HFFc6 (cell line): ENCODE data around the gene KCNIP4. TPM values are rescaled to one million over a fixed set of nuclear protein-coding genes. Genes with fewer than 3 reads are reported as not detected.

Experiments used
- DNase-seq: peaks from one replicate; pipeline ENCODE4 v3.0.0-alpha.2; 2018
- H3K27ac Mint-ChIP-seq: 2 replicates; pipeline ENCODE4 v1.8.0; 2020; ENCODE audit warnings: mild to moderate bottlenecking, mixed read lengths
- H3K27me3 Mint-ChIP-seq: 2 replicates; pipeline ENCODE4 v1.8.0; 2021; ENCODE audit warnings: mild to moderate bottlenecking, moderate library complexity, mixed read lengths; ENCODE audit not compliant: insufficient read depth
- H3K36me3 Mint-ChIP-seq: 2 replicates; pipeline ENCODE4 v1.8.0; 2021; ENCODE audit warnings: low read depth, mixed read lengths
- H3K4me1 Mint-ChIP-seq: 2 replicates; pipeline ENCODE4 v1.8.0; 2020; ENCODE audit warnings: low read depth, mixed read lengths
- H3K4me3 Mint-ChIP-seq: 2 replicates; pipeline ENCODE4 v1.8.0; 2020; ENCODE audit warnings: mild to moderate bottlenecking, moderate library complexity, mixed read lengths
- H3K9me3 Mint-ChIP-seq: 2 replicates; pipeline ENCODE4 v1.8.0; 2020; ENCODE audit warnings: mild to moderate bottlenecking, mixed read lengths
- CTCF ChIP-seq: fragments of 200-600 bp; sonication (generic); IDR thresholded peaks from 2 replicates; pipeline ENCODE4 v1.5.0; 2021; ENCODE audit warnings: antibody characterized with exemption, mild to moderate bottlenecking
- total RNA-seq, 6 experiments: library from RNA; stranded (reverse); fragmentation: NEBNext Ultra II Directional; extraction: Animal tissue kit (Norgen Biotek cat#: 25700); gene quantifications; 2 replicates in 1 of 6; 3 replicates in 5 of 6; pipeline ENCODE4 v1.2.3, GENCODE V29; 2021

The KCNIP4 gene
- total RNA-seq, 6 experiments from 2014 or later, result not detected

GRCh38 chr4:21554500-21554899 lies 394.1 kb downstream of the KCNIP4 start:
- Mint-ChIP-seq H3K36me3 (no peaks in the 10 kb centered on the region), H3K27ac (no peak overlapping the region), H3K4me3 (no peak overlapping the region), H3K4me1 (no peaks in the 10 kb centered on the region), H3K27me3 (no peaks in the 10 kb centered on the region), H3K9me3 (peaks cover 41% of the 10 kb centered on the region)
- DNase-seq, result no peak
- no peak for TF ChIP-seq CTCF

GRCh38 chr4:21554066-21554465 lies 394.5 kb downstream of the KCNIP4 start:
- Mint-ChIP-seq H3K4me3 (no peak overlapping the region), H3K4me1 (no peaks in the 10 kb centered on the region), H3K9me3 (peaks cover 42% of the 10 kb centered on the region), H3K27ac (no peak overlapping the region), H3K27me3 (no peaks in the 10 kb centered on the region), H3K36me3 (no peaks in the 10 kb centered on the region)
- TF ChIP-seq CTCF, result no peak
- DNase-seq, result no peak

GRCh38 chr4:21552455-21552854 lies 396.1 kb downstream of the KCNIP4 start:
- no peak for DNase-seq
- Mint-ChIP-seq H3K36me3 (no peaks in the 10 kb centered on the region), H3K27ac (no peak overlapping the region), H3K4me1 (no peaks in the 10 kb centered on the region), H3K27me3 (no peaks in the 10 kb centered on the region), H3K9me3 (peaks cover 38% of the 10 kb centered on the region), H3K4me3 (no peak overlapping the region)
- no peak for TF ChIP-seq CTCF

- no peaks in the 10 kb centered on the region for H3K4me1 Mint-ChIP-seq
- H3K4me3 Mint-ChIP-seq, result no peak overlapping the region
- H3K27me3 Mint-ChIP-seq, result no peaks in the 10 kb centered on the region; the same call in 1 of the 2 replicates
- H3K36me3 Mint-ChIP-seq, result no peaks in the 10 kb centered on the region
- no peak overlapping the region for H3K27ac Mint-ChIP-seq
- peaks cover 35% of the 10 kb centered on the region for H3K9me3 Mint-ChIP-seq
- DNase-seq, result no peak
- TF ChIP-seq CTCF, result no peak
Measured at GRCh38 chr4:21544955-21545354, 403.6 kb downstream of the KCNIP4 start.

GRCh38 chr4:21544415-21544814 lies 404.2 kb downstream of the KCNIP4 start:
- H3K27me3 Mint-ChIP-seq, result no peaks in the 10 kb centered on the region; the same call in 1 of the 2 replicates
- H3K36me3 Mint-ChIP-seq, result no peaks in the 10 kb centered on the region
- DNase-seq, result no peak
- no peaks in the 10 kb centered on the region for H3K4me1 Mint-ChIP-seq
- no peak overlapping the region for H3K4me3 Mint-ChIP-seq
- H3K9me3 Mint-ChIP-seq, result peaks cover 35% of the 10 kb centered on the region
- H3K27ac Mint-ChIP-seq, result no peak overlapping the region
- no peak for TF ChIP-seq CTCF

- H3K27ac Mint-ChIP-seq, result no peak overlapping the region
- no peaks in the 10 kb centered on the region for H3K4me1 Mint-ChIP-seq
- H3K27me3 Mint-ChIP-seq, result no peaks in the 10 kb centered on the region; the same call in 1 of the 2 replicates
- H3K36me3 Mint-ChIP-seq, result no peaks in the 10 kb centered on the region
- no peak for DNase-seq
- H3K4me3 Mint-ChIP-seq, result no peak overlapping the region
- TF ChIP-seq CTCF, result no peak
- H3K9me3 Mint-ChIP-seq, result peaks cover 35% of the 10 kb centered on the region
Measured at GRCh38 chr4:21543514-21543913, 405.1 kb downstream of the KCNIP4 start.
